ENCODE results near the gene PGF.

PGF gene

GRCh38 chr14:74919421-74920165 lies 35.8 kb downstream of the PGF start:
- no peak for TF ChIP-seq CTCF (conservative IDR thresholded peaks at IDR 0.05)
- no peak for TF ChIP-seq ZFX (IDR thresholded peaks at IDR 0.05)
- H3K27ac ChIP-seq = no peak overlapping the region

GRCh38 chr14:74918380-74918779 lies 37.0 kb downstream of the PGF start:
- no peak for TF ChIP-seq ZFX (IDR thresholded peaks at IDR 0.05)
- TF ChIP-seq CTCF (conservative IDR thresholded peaks at IDR 0.05) = no peak
- no peak overlapping the region for H3K27ac ChIP-seq

GRCh38 chr14:74917646-74918081 lies 37.7 kb downstream of the PGF start:
- TF ChIP-seq ZFX (IDR thresholded peaks at IDR 0.05) = no peak
- no peak for TF ChIP-seq CTCF (conservative IDR thresholded peaks at IDR 0.05)
- no peak overlapping the region for H3K27ac ChIP-seq

- no peak overlapping the region for H3K27ac ChIP-seq
- no peak for TF ChIP-seq CTCF (conservative IDR thresholded peaks at IDR 0.05)
- TF ChIP-seq ZFX (IDR thresholded peaks at IDR 0.05) = no peak
Observed at GRCh38 chr14:74917178-74917543, 38.2 kb downstream of the PGF start.

GRCh38 chr14:74915826-74916225 lies 39.6 kb downstream of the PGF start:
- no peak overlapping the region for H3K27ac ChIP-seq
- no peak for TF ChIP-seq CTCF (conservative IDR thresholded peaks at IDR 0.05)
- TF ChIP-seq ZFX (IDR thresholded peaks at IDR 0.05) = no peak

- no peak overlapping the region for H3K27ac ChIP-seq
- TF ChIP-seq ZFX (IDR thresholded peaks at IDR 0.05) = no peak
- no peak for TF ChIP-seq CTCF (conservative IDR thresholded peaks at IDR 0.05)
Observed at GRCh38 chr14:74915426-74915825, 40.0 kb downstream of the PGF start.

GRCh38 chr14:74913986-74914573 lies 41.3 kb downstream of the PGF start:
- no peak overlapping the region for H3K27ac ChIP-seq
- TF ChIP-seq ZFX (IDR thresholded peaks at IDR 0.05) = no peak
- peak; percentile 84 for TF ChIP-seq CTCF (conservative IDR thresholded peaks at IDR 0.05)
